Smooth muscle cell (in vitro differentiated cells): ENCODE data around the gene ENTPD5. TPM values are rescaled to one million over a fixed set of nuclear protein-coding genes. Genes with fewer than 3 reads are reported as not detected.

Experiments
- DNase-seq: peaks from one replicate; lab custom pipeline; 2025; ENCODE audit not compliant: unreplicated experiment; lab: John Stamatoyannopoulos, UW
- H2AFZ ChIP-seq: fragments of 200-600 bp; sonication (generic); 2 replicates; pipeline ENCODE4 v1.6.0; 2016; ENCODE audit warnings: antibody characterized with exemption, low read depth, mild to moderate bottlenecking
- H3F3A ChIP-seq: fragments of 200-600 bp; sonication (generic); 2 replicates; pipeline ENCODE4 v1.6.0; 2017; ENCODE audit warnings: antibody characterized with exemption, low read depth
- H3K27ac ChIP-seq: fragments of 200-600 bp; sonication (generic); 2 replicates; pipeline ENCODE4 v1.5.1; 2016; ENCODE audit warnings: low read depth, mild to moderate bottlenecking
- H3K27me3 ChIP-seq: fragments of 200-600 bp; sonication (generic); 2 replicates; pipeline ENCODE4 v1.6.1; 2016; ENCODE audit warnings: low read depth, mild to moderate bottlenecking
- H3K36me3 ChIP-seq: fragments of 200-600 bp; sonication (generic); 2 replicates; pipeline ENCODE4 v1.5.1; 2016; ENCODE audit warnings: low read depth
- H3K4me1 ChIP-seq: fragments of 200-600 bp; sonication (generic); 2 replicates; pipeline ENCODE4 v1.5.1; 2016; ENCODE audit warnings: low read depth
- H3K4me2 ChIP-seq: fragments of 200-600 bp; sonication (generic); 2 replicates; pipeline ENCODE4 v1.6.0; 2016; ENCODE audit warnings: mild to moderate bottlenecking
- H3K4me3 ChIP-seq: fragments of 200-600 bp; sonication (generic); 2 replicates; pipeline ENCODE4 v1.5.1; 2016; ENCODE audit warnings: mild to moderate bottlenecking
- H3K79me2 ChIP-seq: fragments of 200-600 bp; sonication (generic); 2 replicates; pipeline ENCODE4 v1.6.0; 2016; ENCODE audit warnings: low read depth, mild to moderate bottlenecking
- H3K9ac ChIP-seq: fragments of 200-600 bp; sonication (generic); 2 replicates; pipeline ENCODE4 v1.6.0; 2016; ENCODE audit warnings: low read depth
- H3K9me3 ChIP-seq: fragments of 200-600 bp; sonication (generic); replicated peaks from 2 replicates; pipeline ENCODE4 v1.5.1; 2016; ENCODE audit warnings: low read depth
- H4K20me1 ChIP-seq: fragments of 200-600 bp; sonication (generic); 2 replicates; pipeline ENCODE4 v1.6.0; 2016; ENCODE audit warnings: low read depth
- WGBS: methylation state at CpG from one replicate; pipeline ENCODE4 v1.1.7; 2016; ENCODE audit warnings: low lambda C conversion rate; 5-methylcytosine and 5-hydroxymethylcytosine counted together
- polyA plus RNA-seq: library from polyadenylated mRNA; unstranded; fragments of >200 nt; fragmentation: Nextera tagmentation; extraction: Ambion mirVana; gene quantifications from 2 replicates; pipeline ENCODE4 v1.2.1, GENCODE V29; 2016
- total RNA-seq: library from RNA; depleted of rRNA; stranded (reverse); fragments of >200 nt; gene quantifications from 2 replicates; pipeline ENCODE4 v1.2.3, GENCODE V29; 2014
- TF ChIP-seq, protein P1 (sequence below): fragments of 200-600 bp; sonication (generic); IDR thresholded peaks from 2 replicates; pipeline ENCODE4 v1.5.1; 2017; ENCODE audit warnings: borderline replicate concordance, mild to moderate bottlenecking, antibody characterized with exemption; ENCODE audit not compliant: insufficient read depth, poor library complexity, severe bottlenecking

Gene ENTPD5
- total and polyA plus RNA-seq, 2 experiments from 2014 or later: 9.1 to 9.8 TPM

GRCh38 chr14:73943083-73943482 lies 76.0 kb downstream of the ENTPD5 start:
- no peaks in the 10 kb centered on the region for H4K20me1 ChIP-seq
- no peak overlapping the region for H2AFZ ChIP-seq
- WGBS: 53% methylated on average over 4 of the region's 4 CpGs
- no peak for DNase-seq
- TF ChIP-seq, protein P1, sequence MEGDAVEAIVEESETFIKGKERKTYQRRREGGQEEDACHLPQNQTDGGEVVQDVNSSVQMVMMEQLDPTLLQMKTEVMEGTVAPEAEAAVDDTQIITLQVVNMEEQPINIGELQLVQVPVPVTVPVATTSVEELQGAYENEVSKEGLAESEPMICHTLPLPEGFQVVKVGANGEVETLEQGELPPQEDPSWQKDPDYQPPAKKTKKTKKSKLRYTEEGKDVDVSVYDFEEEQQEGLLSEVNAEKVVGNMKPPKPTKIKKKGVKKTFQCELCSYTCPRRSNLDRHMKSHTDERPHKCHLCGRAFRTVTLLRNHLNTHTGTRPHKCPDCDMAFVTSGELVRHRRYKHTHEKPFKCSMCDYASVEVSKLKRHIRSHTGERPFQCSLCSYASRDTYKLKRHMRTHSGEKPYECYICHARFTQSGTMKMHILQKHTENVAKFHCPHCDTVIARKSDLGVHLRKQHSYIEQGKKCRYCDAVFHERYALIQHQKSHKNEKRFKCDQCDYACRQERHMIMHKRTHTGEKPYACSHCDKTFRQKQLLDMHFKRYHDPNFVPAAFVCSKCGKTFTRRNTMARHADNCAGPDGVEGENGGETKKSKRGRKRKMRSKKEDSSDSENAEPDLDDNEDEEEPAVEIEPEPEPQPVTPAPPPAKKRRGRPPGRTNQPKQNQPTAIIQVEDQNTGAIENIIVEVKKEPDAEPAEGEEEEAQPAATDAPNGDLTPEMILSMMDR: no peak
- H3F3A ChIP-seq: no peaks in the 10 kb centered on the region
- H3K27ac ChIP-seq: no peak overlapping the region
- no peaks in the 10 kb centered on the region for H3K9me3 ChIP-seq
- no peaks in the 10 kb centered on the region for H3K79me2 ChIP-seq
- H3K4me1 ChIP-seq: no peaks in the 10 kb centered on the region
- H3K27me3 ChIP-seq: no peaks in the 10 kb centered on the region
- H3K4me3 ChIP-seq: no peak overlapping the region
- H3K4me2 ChIP-seq: no peak overlapping the region
- no peak overlapping the region for H3K9ac ChIP-seq
- H3K36me3 ChIP-seq: peaks cover 5% of the 10 kb centered on the region

- Histone ChIP-seq H3K27me3 (no peaks in the 10 kb centered on the region), H3K79me2 (no peaks in the 10 kb centered on the region), H3K27ac (no peak overlapping the region), H3K4me1 (no peaks in the 10 kb centered on the region), H3F3A (peaks cover 1% of the 10 kb centered on the region), H4K20me1 (no peaks in the 10 kb centered on the region), H3K36me3 (peaks cover 5% of the 10 kb centered on the region), H3K9me3 (no peaks in the 10 kb centered on the region), H3K4me3 (no peak overlapping the region), H3K4me2 (no peak overlapping the region), H2AFZ (no peak overlapping the region), H3K9ac (no peak overlapping the region)
- 92% methylated on average over 7 of the region's 7 CpGs for WGBS
- TF ChIP-seq, protein P1: no peak
- DNase-seq: no peak
These were observed 76.9 kb downstream of the ENTPD5 start for GRCh38 chr14:73942180-73942579.

- no peaks in the 10 kb centered on the region for H3K27me3 ChIP-seq
- no peak overlapping the region for H3K9ac ChIP-seq
- H4K20me1 ChIP-seq: peaks cover 3% of the 10 kb centered on the region
- no peak overlapping the region for H3K4me3 ChIP-seq
- H3K4me2 ChIP-seq: no peak overlapping the region
- H3K9me3 ChIP-seq: no peaks in the 10 kb centered on the region
- TF ChIP-seq, protein P1: no peak
- DNase-seq: no peak
- peaks cover 17% of the 10 kb centered on the region for H3K36me3 ChIP-seq
- WGBS: 97% methylated on average over 2 of the region's 2 CpGs
- H3K79me2 ChIP-seq: no peaks in the 10 kb centered on the region
- no peaks in the 10 kb centered on the region for H3K4me1 ChIP-seq
- no peak overlapping the region for H3K27ac ChIP-seq
- H3F3A ChIP-seq: peaks cover 5% of the 10 kb centered on the region
- no peak overlapping the region for H2AFZ ChIP-seq
These were observed 82.1 kb downstream of the ENTPD5 start for GRCh38 chr14:73937012-73937411.

GRCh38 chr14:73936548-73936947 lies 82.5 kb downstream of the ENTPD5 start:
- no peak overlapping the region for H3K27ac ChIP-seq
- H3K4me2 ChIP-seq: no peak overlapping the region
- no peak overlapping the region for H2AFZ ChIP-seq
- TF ChIP-seq, protein P1: no peak
- no peaks in the 10 kb centered on the region for H3K79me2 ChIP-seq
- H3K27me3 ChIP-seq: no peaks in the 10 kb centered on the region
- no peaks in the 10 kb centered on the region for H3K9me3 ChIP-seq
- 93% methylated on average over 1 of the region's 1 CpG for WGBS
- H3K9ac ChIP-seq: no peak overlapping the region
- no peaks in the 10 kb centered on the region for H3K4me1 ChIP-seq
- no peak for DNase-seq
- peaks cover 9% of the 10 kb centered on the region for H3F3A ChIP-seq
- peaks cover 3% of the 10 kb centered on the region for H4K20me1 ChIP-seq
- H3K36me3 ChIP-seq: peaks cover 21% of the 10 kb centered on the region
- H3K4me3 ChIP-seq: no peak overlapping the region
